HG02885 (cell line): Measurements from ENCODE around the gene TNFRSF18.
A peak's percentile ranks its signal among the peaks of the same experiment; 100 is the strongest.
"Not testable (repeated sequence)": the region's sequence is repeated elsewhere in the genome, so short reads cannot be mapped to it uniquely, and the experiment has no call there.

Experiments used
- ATAC-seq: cut with Tn5 transposase; IDR thresholded peaks from one replicate; pipeline ENCODE4 v1.9.1; 2021; ENCODE audit warnings: mild to moderate bottlenecking; ENCODE audit not compliant: unreplicated experiment, poor library complexity

Gene TNFRSF18

GRCh38 chr1:1206376-1206965 is at the start of gene TNFRSF18:
Gene TNFRSF18, minus strand, starts transcription at chr1:1206592. Its CDS starts 21 bp downstream, at chr1:1206571.
- ATAC-seq: no peak

- ATAC-seq: no peak
These were observed 49.2 kb upstream of the TNFRSF18 start for GRCh38 chr1:1255611-1256010.

GRCh38 chr1:1255078-1255477 is 48.7 kb upstream of the TNFRSF18 start:
- no peak for ATAC-seq

GRCh38 chr1:1254667-1254998 is 48.2 kb upstream of the TNFRSF18 start:
- no peak for ATAC-seq

- no peak for ATAC-seq
These were observed 47.7 kb upstream of the TNFRSF18 start for GRCh38 chr1:1253972-1254666.

GRCh38 chr1:1253314-1253713 is 46.9 kb upstream of the TNFRSF18 start:
- no peak for ATAC-seq

- ATAC-seq: peak; percentile 48
These were observed 44.4 kb upstream of the TNFRSF18 start for GRCh38 chr1:1250786-1251284.

GRCh38 chr1:1248009-1248913 is 41.9 kb upstream of the TNFRSF18 start:
- ATAC-seq: not testable (repeated sequence)

GRCh38 chr1:1247341-1247913 is 41.0 kb upstream of the TNFRSF18 start:
- ATAC-seq: no peak

- ATAC-seq: no peak
These were observed 40.4 kb upstream of the TNFRSF18 start, which contains the start of gene C1QTNF12 for GRCh38 chr1:1246577-1247340. Gene C1QTNF12, minus strand, starts transcription at chr1:1246722. Its CDS starts 32 bp downstream, at chr1:1246690.

- ATAC-seq: no peak
These were observed 39.6 kb upstream of the TNFRSF18 start for GRCh38 chr1:1245817-1246576.

GRCh38 chr1:1245178-1245816 is 38.9 kb upstream of the TNFRSF18 start:
- no peak for ATAC-seq

- ATAC-seq: no peak
These were observed 37.9 kb upstream of the TNFRSF18 start for GRCh38 chr1:1244192-1244811.

- ATAC-seq: no peak
These were observed 37.4 kb upstream of the TNFRSF18 start for GRCh38 chr1:1243807-1244191.

- no peak for ATAC-seq
These were observed 36.9 kb upstream of the TNFRSF18 start for GRCh38 chr1:1243266-1243660.

- ATAC-seq: no peak
These were observed 36.3 kb upstream of the TNFRSF18 start for GRCh38 chr1:1242461-1243265.

- ATAC-seq: no peak
These were observed 35.3 kb upstream of the TNFRSF18 start for GRCh38 chr1:1241588-1242219.
